Panc1 (cell line): ENCODE measurements around the gene ASB6. TPM values are rescaled to one million over a fixed set of nuclear protein-coding genes. Genes with fewer than 3 reads are reported as not detected.

Experiments used
- ATAC-seq: fragments of 200-7000 bp; cut with Tn5 transposase; 2 replicates; pipeline ENCODE4 v1.9.1; 2020; ENCODE audit warnings: mild to moderate bottlenecking, moderate library complexity
- BruUV-seq: library from RNA; stranded (reverse); fragments of 400-500 nt; replicated peaks from 2 replicates; lab custom pipeline; 2021; lab: Mats Ljungman, UMichigan
- CTCF ChIA-PET: fragments of 300-600 bp; sonication (Branson Sonifier 250); formaldehyde crosslinking; loops from one replicate; lab custom pipeline; 2022; ENCODE audit warnings: antibody characterized with exemption; lab: Charles Lee
- POLR2A ChIA-PET: fragments of 300-600 bp; sonication (Branson Sonifier 250); formaldehyde crosslinking; loops from one replicate; lab custom pipeline; 2022; ENCODE audit warnings: antibody characterized with exemption; lab: Charles Lee
- DNase-seq: peaks from one replicate; pipeline ENCODE4 v3.0.0-alpha.2; 2010; ENCODE audit warnings: low read depth, low spot score
- H3K27ac ChIP-seq: 2 replicates; pipeline ENCODE4 v1.5.1; 2011; ENCODE audit warnings: mild to moderate bottlenecking, low read length, inconsistent platforms
- H3K27me3 ChIP-seq: fragments of 200-500 bp; sonication (Bioruptor generic); 2 replicates; pipeline ENCODE4 v1.6.0; 2014; ENCODE audit warnings: low read length, inconsistent platforms; ENCODE audit not compliant: control insufficient read depth, insufficient read depth
- H3K36me3 ChIP-seq: fragments of 200-500 bp; sonication (Bioruptor generic); 2 replicates; pipeline ENCODE4 v1.5.1; 2014; ENCODE audit warnings: inconsistent platforms, mild to moderate bottlenecking, low read length, moderate library complexity; ENCODE audit not compliant: control insufficient read depth, insufficient read depth
- H3K4me1 ChIP-seq: 2 replicates; pipeline ENCODE4 v1.5.1; 2011; ENCODE audit warnings: inconsistent platforms, mild to moderate bottlenecking, low read length, moderate library complexity; ENCODE audit not compliant: control insufficient read depth, insufficient read depth
- H3K4me3 ChIP-seq, 2 experiments: 2 replicates each; pipeline ENCODE4 v1.5.1; 2011 to 2012; ENCODE audit warnings: low read depth in 2 of 2, low read length in 2 of 2, mild to moderate bottlenecking in 2 of 2, inconsistent platforms in 1 of 2, moderate library complexity in 1 of 2
- H3K9me3 ChIP-seq: fragments of 200-500 bp; sonication (Bioruptor generic); 2 replicates; pipeline ENCODE4 v1.5.1; 2014; ENCODE audit warnings: low read depth, mild to moderate bottlenecking, inconsistent platforms, low read length, moderate library complexity; ENCODE audit not compliant: control insufficient read depth, insufficient read depth
- POLR2AphosphoS5 ChIP-seq: IDR thresholded peaks from 2 replicates; pipeline ENCODE4 v1.6.1; 2012; ENCODE audit warnings: mild to moderate bottlenecking, low read depth, low read length, moderate library complexity
- SIN3A ChIP-seq: IDR thresholded peaks from 2 replicates; pipeline ENCODE4 v1.6.1; 2012; ENCODE audit warnings: low read depth, mild to moderate bottlenecking, low read length, moderate library complexity, borderline replicate concordance; ENCODE audit not compliant: insufficient read depth
- TCF7L2 ChIP-seq: IDR thresholded peaks from 2 replicates; pipeline ENCODE4 v1.6.1; 2011; ENCODE audit warnings: mild to moderate bottlenecking, low read depth, low read length, inconsistent platforms
- in situ Hi-C: cut with HindIII; loops from 2 replicates; pipeline ENCODE4 v1.10.0; 2016; ENCODE audit warnings: low sequenced_read_pairs, low pct_unique_long_range_greater_than_20kb
- intact Hi-C: fragments of 100-400 bp; cut with micrococcal nuclease; formaldehyde crosslinking; loops from one replicate; pipeline ENCODE4 v1.10.0; 2022; ENCODE audit not compliant: unreplicated experiment
- total RNA-seq: library from RNA; stranded (reverse); gene quantifications from one replicate; pipeline ENCODE4 v1.2.1, GENCODE V29; 2021; ENCODE audit not compliant: unreplicated experiment
- TF ChIP-seq, protein P1 (sequence below), 2 experiments: IDR thresholded peaks; 2 replicates each; pipeline ENCODE4 v1.6.1; 2011 to 2012; ENCODE audit warnings: low read depth in 2 of 2, control low read depth in 1 of 2, low read length in 1 of 2, mild to moderate bottlenecking in 1 of 2, moderate library complexity in 1 of 2; ENCODE audit not compliant: insufficient read depth in 1 of 2
- TF ChIP-seq, protein P2 (sequence below): fragments of 450-650 bp; IDR thresholded peaks from 2 replicates; pipeline ENCODE4 v1.5.1; 2017; ENCODE audit warnings: mild to moderate bottlenecking

ASB6 gene
- total RNA-seq, 1 experiment from 2014 or later = 14.3 TPM

DNA sequence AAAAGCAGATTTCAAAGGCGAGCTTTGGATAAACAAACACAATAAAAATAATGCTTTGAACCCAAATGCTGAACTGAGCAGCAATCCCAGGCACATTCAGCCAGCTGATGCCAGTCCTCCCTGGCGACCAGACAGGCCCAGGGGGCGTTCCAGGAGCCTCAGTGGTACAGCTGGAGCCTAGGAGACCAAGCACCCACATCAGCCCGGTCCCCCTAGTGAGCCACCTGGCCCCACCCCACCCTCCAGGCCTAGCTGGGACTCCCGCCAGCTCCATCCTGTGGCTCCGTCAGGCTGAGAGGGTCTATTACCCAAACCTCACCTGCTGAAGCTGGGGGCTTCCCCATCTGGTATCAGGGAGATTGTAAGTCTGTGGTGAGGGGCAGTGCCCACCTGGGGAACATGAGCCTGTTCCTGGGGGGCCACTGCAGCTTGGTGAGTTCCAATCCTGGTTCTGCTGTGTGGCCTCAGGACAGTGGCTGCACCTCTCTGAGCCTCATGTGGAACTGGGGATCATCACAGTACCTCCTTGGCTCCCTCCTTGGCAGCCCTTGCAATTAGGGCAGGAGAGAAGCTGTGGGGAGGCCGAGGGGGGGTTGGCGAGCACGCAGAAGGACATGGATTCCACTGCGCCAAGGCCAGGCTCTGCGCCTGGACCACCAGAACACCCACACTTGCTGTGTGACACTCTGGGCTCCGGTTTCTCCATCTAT, 37.7 kb downstream of the ASB6 start:
- H3K36me3 ChIP-seq = no peaks in the 10 kb centered on the region
- no peak for TF ChIP-seq SIN3A
- TF ChIP-seq, protein P1, sequence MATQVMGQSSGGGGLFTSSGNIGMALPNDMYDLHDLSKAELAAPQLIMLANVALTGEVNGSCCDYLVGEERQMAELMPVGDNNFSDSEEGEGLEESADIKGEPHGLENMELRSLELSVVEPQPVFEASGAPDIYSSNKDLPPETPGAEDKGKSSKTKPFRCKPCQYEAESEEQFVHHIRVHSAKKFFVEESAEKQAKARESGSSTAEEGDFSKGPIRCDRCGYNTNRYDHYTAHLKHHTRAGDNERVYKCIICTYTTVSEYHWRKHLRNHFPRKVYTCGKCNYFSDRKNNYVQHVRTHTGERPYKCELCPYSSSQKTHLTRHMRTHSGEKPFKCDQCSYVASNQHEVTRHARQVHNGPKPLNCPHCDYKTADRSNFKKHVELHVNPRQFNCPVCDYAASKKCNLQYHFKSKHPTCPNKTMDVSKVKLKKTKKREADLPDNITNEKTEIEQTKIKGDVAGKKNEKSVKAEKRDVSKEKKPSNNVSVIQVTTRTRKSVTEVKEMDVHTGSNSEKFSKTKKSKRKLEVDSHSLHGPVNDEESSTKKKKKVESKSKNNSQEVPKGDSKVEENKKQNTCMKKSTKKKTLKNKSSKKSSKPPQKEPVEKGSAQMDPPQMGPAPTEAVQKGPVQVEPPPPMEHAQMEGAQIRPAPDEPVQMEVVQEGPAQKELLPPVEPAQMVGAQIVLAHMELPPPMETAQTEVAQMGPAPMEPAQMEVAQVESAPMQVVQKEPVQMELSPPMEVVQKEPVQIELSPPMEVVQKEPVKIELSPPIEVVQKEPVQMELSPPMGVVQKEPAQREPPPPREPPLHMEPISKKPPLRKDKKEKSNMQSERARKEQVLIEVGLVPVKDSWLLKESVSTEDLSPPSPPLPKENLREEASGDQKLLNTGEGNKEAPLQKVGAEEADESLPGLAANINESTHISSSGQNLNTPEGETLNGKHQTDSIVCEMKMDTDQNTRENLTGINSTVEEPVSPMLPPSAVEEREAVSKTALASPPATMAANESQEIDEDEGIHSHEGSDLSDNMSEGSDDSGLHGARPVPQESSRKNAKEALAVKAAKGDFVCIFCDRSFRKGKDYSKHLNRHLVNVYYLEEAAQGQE (IDR thresholded peaks at IDR 0.05; ENCODE audit: insufficient read depth in 1 of 2, low read depth in 2 of 2, low read length in 1 of 2) = no peak
- TF ChIP-seq, protein P2, sequence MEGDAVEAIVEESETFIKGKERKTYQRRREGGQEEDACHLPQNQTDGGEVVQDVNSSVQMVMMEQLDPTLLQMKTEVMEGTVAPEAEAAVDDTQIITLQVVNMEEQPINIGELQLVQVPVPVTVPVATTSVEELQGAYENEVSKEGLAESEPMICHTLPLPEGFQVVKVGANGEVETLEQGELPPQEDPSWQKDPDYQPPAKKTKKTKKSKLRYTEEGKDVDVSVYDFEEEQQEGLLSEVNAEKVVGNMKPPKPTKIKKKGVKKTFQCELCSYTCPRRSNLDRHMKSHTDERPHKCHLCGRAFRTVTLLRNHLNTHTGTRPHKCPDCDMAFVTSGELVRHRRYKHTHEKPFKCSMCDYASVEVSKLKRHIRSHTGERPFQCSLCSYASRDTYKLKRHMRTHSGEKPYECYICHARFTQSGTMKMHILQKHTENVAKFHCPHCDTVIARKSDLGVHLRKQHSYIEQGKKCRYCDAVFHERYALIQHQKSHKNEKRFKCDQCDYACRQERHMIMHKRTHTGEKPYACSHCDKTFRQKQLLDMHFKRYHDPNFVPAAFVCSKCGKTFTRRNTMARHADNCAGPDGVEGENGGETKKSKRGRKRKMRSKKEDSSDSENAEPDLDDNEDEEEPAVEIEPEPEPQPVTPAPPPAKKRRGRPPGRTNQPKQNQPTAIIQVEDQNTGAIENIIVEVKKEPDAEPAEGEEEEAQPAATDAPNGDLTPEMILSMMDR = no peak
- TF ChIP-seq TCF7L2 = no peak
- TF ChIP-seq POLR2AphosphoS5 = no peak
- peaks cover 17% of the 10 kb centered on the region for H3K4me1 ChIP-seq
- ChIA-PET POLR2A (no interaction called here), CTCF (no interaction called here)
- ATAC-seq = no peak
- intact Hi-C loops (no loop called here), in situ Hi-C loops (no loop called here)
- H3K9me3 ChIP-seq = no peaks in the 10 kb centered on the region
- no peak overlapping the region for H3K27ac ChIP-seq
- no peak overlapping the region for H3K4me3 ChIP-seq
- no peak for DNase-seq
- BruUV-seq = no TSS peak
- no peaks in the 10 kb centered on the region for H3K27me3 ChIP-seq

DNA sequence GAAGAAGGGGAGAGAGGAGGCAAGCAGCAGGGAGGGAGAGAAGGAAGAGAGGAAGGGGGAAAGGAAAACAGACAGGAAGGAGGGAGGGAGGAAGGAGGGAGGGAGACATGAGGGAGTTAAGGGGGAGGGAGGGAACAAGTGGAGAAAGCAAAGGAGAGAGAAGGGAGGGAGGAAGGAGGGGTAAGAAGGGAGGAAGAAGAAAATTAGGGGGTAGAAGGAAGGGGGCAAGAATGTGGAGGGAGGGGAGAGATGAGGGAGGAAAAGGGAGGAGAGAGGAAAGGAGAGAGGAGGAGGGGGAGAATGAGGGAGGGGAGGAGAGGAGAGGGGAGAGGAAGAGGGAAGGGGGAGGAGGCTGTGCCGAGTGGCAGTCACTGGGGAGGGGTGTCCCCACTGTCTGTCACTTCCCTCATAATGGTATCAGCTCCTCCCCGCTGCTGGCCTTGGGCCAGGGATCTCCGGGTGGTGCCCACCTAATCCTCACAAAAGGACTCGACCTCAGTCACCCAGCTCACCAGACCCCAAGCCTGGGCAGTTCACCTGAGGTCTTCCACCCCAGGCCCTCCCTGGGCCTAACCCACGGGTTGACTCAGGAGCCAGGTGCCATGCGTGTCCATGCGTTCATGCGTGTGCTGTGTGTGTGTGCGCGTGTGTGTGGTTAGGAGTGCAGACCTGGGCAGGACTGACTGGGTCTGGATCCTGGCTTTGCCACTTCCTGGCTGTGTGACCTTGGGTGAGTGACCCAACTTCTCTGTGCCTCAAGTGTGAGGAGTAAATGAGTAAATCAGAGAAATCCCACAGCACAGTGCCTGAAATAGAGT, 39.1 kb downstream of the ASB6 start:
- H3K27ac ChIP-seq = peak overlapping the region; percentile 23; the same call in 1 of the 2 replicates
- intact Hi-C loops = no loop called here

More for the DNA sequence above, 39.1 kb downstream of the ASB6 start:
- H3K27me3 ChIP-seq = no peaks in the 10 kb centered on the region
- ATAC-seq (no peak), DNase-seq (no peak)
- H3K9me3 ChIP-seq = no peaks in the 10 kb centered on the region
- TF ChIP-seq, protein P1 (IDR thresholded peaks at IDR 0.05; ENCODE audit: insufficient read depth in 1 of 2, low read depth in 2 of 2, low read length in 1 of 2) = no peak
- TF ChIP-seq TCF7L2 = no peak
- no peak overlapping the region for H3K4me3 ChIP-seq
- POLR2A ChIA-PET = interaction anchor here (0.6 kb wide), 1 partner anchor 424 kb away, joined by 4 read pairs; no protein-coding TSS in a partner anchor
- no TSS peak for BruUV-seq
- H3K4me1 ChIP-seq = peaks cover 4% of the 10 kb centered on the region
- CTCF ChIA-PET = interaction anchor here (0.6 kb wide), 1 partner anchor 122 kb away, joined by 3 read pairs; no protein-coding TSS in a partner anchor
- H3K36me3 ChIP-seq = no peaks in the 10 kb centered on the region
- in situ Hi-C loops = no loop called here
